AG09319 (cell line): ENCODE results near the gene HOXA4.

Experiments used
- DNase-seq: peaks from one replicate; pipeline ENCODE4 v3.0.0-alpha.2; 2010; ENCODE audit warnings: low read depth; ENCODE audit errors: extremely low read depth
- CTCF ChIP-seq: IDR thresholded peaks from 2 replicates; pipeline ENCODE4 v1.5.1; 2011; ENCODE audit warnings: low read depth, mild to moderate bottlenecking, inconsistent platforms, low read length, moderate library complexity

HOXA4 gene

GRCh38 chr7:27117887-27118491 is 12.6 kb downstream of the HOXA4 start:
- DNase-seq = no peak
- TF ChIP-seq CTCF = no peak

DNA sequence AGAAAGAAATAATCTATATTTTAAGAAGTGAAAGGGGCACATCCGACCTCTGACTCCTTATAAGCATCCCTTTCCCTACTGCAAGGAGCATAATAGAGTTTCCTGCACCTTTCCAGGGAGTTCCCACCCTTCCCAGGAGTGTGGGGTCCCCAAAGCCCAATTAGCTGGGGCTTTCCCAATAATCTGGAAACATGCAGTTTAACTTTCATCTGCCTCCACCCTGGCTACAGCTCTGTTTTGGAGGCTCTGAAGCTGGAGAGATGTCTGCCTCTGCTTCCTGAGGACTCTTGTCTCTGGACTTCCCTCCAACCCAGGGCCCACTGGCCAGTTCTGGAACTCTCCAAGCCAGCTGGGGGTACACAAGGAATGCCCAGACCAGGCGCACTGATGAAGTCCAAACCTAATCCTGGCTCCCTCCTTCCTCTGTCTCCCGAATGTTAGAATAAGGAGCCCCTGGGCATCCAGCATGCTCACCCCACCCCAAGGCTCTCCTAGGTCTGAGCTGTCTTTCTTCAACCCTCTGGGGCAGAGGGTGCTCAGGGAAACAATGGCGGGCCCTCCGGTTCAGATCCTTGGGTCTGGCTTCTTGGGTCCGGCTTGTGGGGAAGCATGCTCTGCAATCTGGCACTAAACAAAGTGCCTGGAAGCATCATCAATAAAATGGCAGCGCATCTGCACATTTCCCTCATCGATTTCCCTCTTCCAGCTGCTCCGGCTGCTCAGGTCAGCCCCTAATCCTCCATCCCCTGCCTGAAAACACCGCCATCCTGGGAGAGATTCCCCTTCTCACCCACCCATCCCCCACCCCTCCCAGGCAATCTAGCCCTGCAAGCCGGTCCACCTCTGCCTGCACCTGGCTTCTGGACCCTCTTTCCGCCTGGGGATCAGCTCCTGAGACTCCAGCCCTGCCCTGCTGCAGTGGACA is 13.3 kb downstream of the HOXA4 start:
- DNase-seq = no peak
- no peak for TF ChIP-seq CTCF

DNA sequence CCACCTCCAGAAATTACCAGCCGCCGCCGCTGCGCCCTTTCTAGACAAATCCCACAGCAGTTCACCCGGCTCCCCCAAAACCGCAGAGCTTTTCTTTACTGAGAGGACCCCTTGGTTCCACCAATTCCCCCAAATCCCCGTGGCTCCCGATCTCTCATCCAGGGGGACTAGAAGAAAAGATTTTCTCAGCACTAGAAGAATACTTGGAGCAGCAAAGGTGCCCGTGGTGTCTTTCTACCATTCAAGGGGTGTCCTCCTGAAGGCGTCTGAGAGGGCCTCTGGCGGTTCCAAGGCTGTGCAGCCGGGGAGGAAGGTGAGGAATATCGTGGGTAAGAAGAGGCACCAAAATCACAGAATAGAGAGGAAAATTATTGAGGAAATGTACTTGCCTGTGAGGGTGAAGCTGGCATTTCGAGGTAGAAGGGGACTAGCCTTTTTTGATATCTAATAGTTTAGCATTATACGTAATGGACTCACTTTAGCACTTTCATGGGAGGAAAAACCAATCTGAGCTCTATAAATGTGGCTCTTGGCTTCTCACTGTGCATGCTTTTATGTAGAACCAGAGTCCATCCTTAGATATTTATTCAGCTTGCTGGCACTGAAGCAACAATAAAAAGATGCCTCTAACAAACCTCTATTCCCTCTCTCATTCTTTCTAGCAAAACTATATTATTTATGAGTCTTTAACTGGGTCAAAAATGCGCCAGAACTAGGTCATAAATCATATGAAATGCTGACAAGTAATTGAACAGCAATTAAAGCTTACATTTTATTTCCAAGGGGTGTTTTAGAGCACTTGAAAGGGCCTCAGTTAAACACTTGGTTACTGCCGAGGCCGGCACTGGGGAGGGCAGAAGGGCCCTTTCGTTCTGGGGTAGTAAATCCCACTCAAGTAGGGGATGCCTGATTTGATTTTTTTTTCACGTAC is 14.3 kb downstream of the HOXA4 start:
- TF ChIP-seq CTCF = no peak
- DNase-seq = no peak

DNA sequence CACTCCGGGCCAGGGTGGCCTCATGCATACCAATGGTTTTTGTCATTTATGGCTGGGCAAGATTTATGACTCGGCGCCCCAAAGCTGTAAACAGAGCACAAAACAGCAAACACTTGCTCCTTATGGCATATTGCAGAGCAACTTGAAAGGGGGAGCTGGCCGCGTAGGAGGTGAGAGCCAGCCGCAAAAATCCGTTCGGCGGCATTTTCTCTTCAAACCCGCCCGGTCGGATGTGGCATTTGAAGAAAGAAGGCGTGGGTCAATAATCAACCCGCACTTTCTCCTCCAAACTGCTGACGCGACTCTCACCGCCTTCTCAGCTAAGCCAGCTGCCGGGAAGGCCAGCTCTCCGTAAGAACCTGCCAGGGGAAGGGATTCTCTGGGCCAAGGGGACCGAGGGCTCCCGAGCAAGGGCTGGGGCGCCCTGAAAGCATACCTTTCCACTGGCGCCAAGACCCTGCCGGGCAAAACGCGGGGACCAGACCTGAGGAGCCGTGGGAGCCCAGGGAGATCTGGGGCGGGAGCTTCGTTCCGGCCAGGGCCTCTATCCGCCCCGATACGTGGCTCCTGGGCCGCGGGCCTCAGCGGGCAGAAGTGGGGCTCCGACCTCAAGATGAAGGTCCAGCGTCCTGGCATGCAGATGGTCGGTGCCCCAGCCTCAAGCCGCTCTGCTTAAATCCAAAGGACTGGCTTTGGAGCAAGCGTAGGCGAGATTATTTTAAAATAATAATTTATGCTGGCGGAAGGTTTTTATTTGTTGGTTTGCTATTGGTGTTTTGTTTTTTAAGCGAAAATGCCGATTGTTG is 15.1 kb downstream of the HOXA4 start:
- no peak for TF ChIP-seq CTCF
- no peak for DNase-seq

DNA sequence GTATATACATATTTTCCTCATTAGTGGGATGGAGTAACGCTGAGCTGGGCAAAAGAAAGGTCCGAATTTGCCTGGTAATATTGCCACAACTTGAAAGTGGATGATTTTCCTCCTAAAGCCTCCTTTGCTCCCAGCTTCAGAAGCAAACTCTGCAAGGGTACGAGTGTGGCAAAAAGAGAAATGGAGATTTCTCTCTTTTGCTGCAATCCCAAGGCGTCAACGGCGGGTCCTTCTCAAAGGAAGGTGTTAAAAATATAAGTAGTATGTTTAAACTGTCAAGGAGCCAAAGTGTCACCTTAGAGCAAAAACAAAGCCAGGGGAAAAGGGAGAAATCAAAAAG is 15.7 kb downstream of the HOXA4 start:
- TF ChIP-seq CTCF = no peak
- DNase-seq = no peak

- TF ChIP-seq CTCF = no peak
- no peak for DNase-seq
These were observed 16.4 kb downstream of the HOXA4 start for GRCh38 chr7:27113991-27114769.
